H9 (cell line): Measurements from ENCODE around the gene PDCD1. TPM values are rescaled to one million over a fixed set of nuclear protein-coding genes. Genes with fewer than 3 reads are reported as not detected.

Source experiments
- DNase-seq: peaks from one replicate; pipeline ENCODE4 v3.0.0-alpha.2; 2017
- H2AFZ ChIP-seq: one replicate; pipeline ENCODE4 v1.6.1; 2013; ENCODE audit warnings: mild to moderate bottlenecking, low read length, control low read depth, moderate library complexity
- H2AK5ac ChIP-seq: 2 replicates; pipeline ENCODE4 v1.6.1; 2013; ENCODE audit warnings: low read length, control low read depth, mixed read lengths; ENCODE audit not compliant: insufficient read length
- H2BK120ac ChIP-seq: one replicate; pipeline ENCODE4 v1.6.1; 2013; ENCODE audit warnings: low read depth, mild to moderate bottlenecking, low read length, control low read depth, inconsistent platforms; ENCODE audit not compliant: poor library complexity, severe bottlenecking
- H2BK12ac ChIP-seq: 2 replicates; pipeline ENCODE4 v1.6.1; 2013; ENCODE audit warnings: low read length, control low read depth, mixed read lengths, low read depth; ENCODE audit not compliant: insufficient read length
- H2BK15ac ChIP-seq: 2 replicates; pipeline ENCODE4 v1.6.1; 2013; ENCODE audit warnings: low read depth, low read length, control low read depth
- H2BK20ac ChIP-seq: one replicate; pipeline ENCODE4 v1.6.1; 2013; ENCODE audit warnings: low read depth, mild to moderate bottlenecking, low read length, control low read depth, inconsistent platforms; ENCODE audit not compliant: poor library complexity, severe bottlenecking
- H2BK5ac ChIP-seq: 2 replicates; pipeline ENCODE4 v1.6.1; 2013; ENCODE audit warnings: low read length, control low read depth, mixed read lengths; ENCODE audit not compliant: insufficient read length
- H3K14ac ChIP-seq: 2 replicates; pipeline ENCODE4 v1.6.1; 2013; ENCODE audit warnings: low read length, control low read depth; ENCODE audit not compliant: insufficient read depth
- H3K18ac ChIP-seq: 2 replicates; pipeline ENCODE4 v1.6.1; 2013; ENCODE audit warnings: low read depth, mild to moderate bottlenecking, mixed read lengths, low read length, control low read depth; ENCODE audit not compliant: insufficient read length
- H3K23ac ChIP-seq: 2 replicates; pipeline ENCODE4 v1.6.1; 2013; ENCODE audit warnings: low read length, control low read depth, mixed read lengths, low read depth; ENCODE audit not compliant: insufficient read length
- H3K23me2 ChIP-seq: 2 replicates; pipeline ENCODE4 v1.6.1; 2013; ENCODE audit warnings: low read depth, mild to moderate bottlenecking, mixed read lengths, low read length, control low read depth; ENCODE audit not compliant: insufficient read length, poor library complexity, severe bottlenecking
- H3K27ac ChIP-seq: 2 replicates; pipeline ENCODE4 v1.5.1; 2013; ENCODE audit warnings: low read length, control low read depth, mixed read lengths, low read depth; ENCODE audit not compliant: insufficient read length
- H3K27me3 ChIP-seq: 2 replicates; pipeline ENCODE4 v1.6.1; 2013; ENCODE audit warnings: low read length, control low read depth, inconsistent platforms; ENCODE audit not compliant: insufficient read depth
- H3K4ac ChIP-seq: 2 replicates; pipeline ENCODE4 v1.6.1; 2013; ENCODE audit warnings: low read depth, mild to moderate bottlenecking, control low read depth, inconsistent platforms, low read length, moderate library complexity
- H3K4me1 ChIP-seq: 2 replicates; pipeline ENCODE4 v1.6.1; 2013; ENCODE audit warnings: low read length, control low read depth, inconsistent platforms; ENCODE audit not compliant: insufficient read depth
- H3K4me2 ChIP-seq: 2 replicates; pipeline ENCODE4 v1.6.1; 2013; ENCODE audit warnings: low read length, control low read depth, mixed read lengths; ENCODE audit not compliant: insufficient read length, insufficient read depth
- H3K56ac ChIP-seq: 2 replicates; pipeline ENCODE4 v1.6.1; 2013; ENCODE audit warnings: low read depth, mild to moderate bottlenecking, mixed read lengths, low read length, control low read depth; ENCODE audit not compliant: insufficient read length
- H3K79me1 ChIP-seq: 2 replicates; pipeline ENCODE4 v1.6.1; 2013; ENCODE audit warnings: low read depth, mild to moderate bottlenecking, moderate library complexity, low read length, control low read depth, inconsistent platforms; ENCODE audit not compliant: insufficient read depth, poor library complexity, severe bottlenecking
- H3K79me2 ChIP-seq: 2 replicates; pipeline ENCODE4 v1.6.1; 2013; ENCODE audit warnings: low read length, control low read depth, inconsistent platforms; ENCODE audit not compliant: insufficient read depth
- H3K9ac ChIP-seq: 2 replicates; pipeline ENCODE4 v1.6.1; 2013; ENCODE audit warnings: low read length, control low read depth, mixed read lengths; ENCODE audit not compliant: insufficient read length; ENCODE audit errors: extremely low read depth
- H3K9me3 ChIP-seq: one replicate; pipeline ENCODE4 v1.6.1; 2013; ENCODE audit warnings: low read depth, low read length, inconsistent platforms; ENCODE audit not compliant: control insufficient read depth
- H3T11ph ChIP-seq: one replicate; pipeline ENCODE4 v1.6.1; 2013; ENCODE audit warnings: mild to moderate bottlenecking, low read length, control low read depth, inconsistent platforms
- H4K20me1 ChIP-seq: one replicate; pipeline ENCODE4 v1.6.1; 2013; ENCODE audit not compliant: control insufficient read depth, insufficient read length, insufficient read depth
- H4K5ac ChIP-seq: 2 replicates; pipeline ENCODE4 v1.6.1; 2013; ENCODE audit warnings: low read depth, mild to moderate bottlenecking, mixed read lengths, low read length, control low read depth; ENCODE audit not compliant: insufficient read length
- H4K8ac ChIP-seq: replicated peaks from 2 replicates; pipeline ENCODE4 v1.6.1; 2013; ENCODE audit warnings: low read length, control low read depth, mixed read lengths, low read depth; ENCODE audit not compliant: insufficient read length
- H4K91ac ChIP-seq: 2 replicates; pipeline ENCODE4 v1.6.1; 2013; ENCODE audit warnings: low read depth, mild to moderate bottlenecking, moderate library complexity, mixed read lengths, low read length, control low read depth; ENCODE audit not compliant: insufficient read length
- H3K27ac Mint-ChIP-seq, 3 experiments: 2 replicates in 2 of 3; 3 replicates in 1 of 3; pipeline ENCODE4 v1.8.0; 2020 to 2021; ENCODE audit warnings: mixed read lengths in 3 of 3, mild to moderate bottlenecking in 1 of 3, moderate library complexity in 1 of 3
- H3K27me3 Mint-ChIP-seq: 2 replicates; pipeline ENCODE4 v1.8.0; 2021; ENCODE audit warnings: low read depth, mild to moderate bottlenecking, moderate library complexity, mixed read lengths
- H3K36me3 Mint-ChIP-seq, 3 experiments: 2 replicates in 2 of 3; 3 replicates in 1 of 3; pipeline ENCODE4 v1.8.0; 2020 to 2021; ENCODE audit warnings: low read depth in 3 of 3, mixed read lengths in 3 of 3; ENCODE audit not compliant: insufficient read depth in 1 of 3
- H3K4me1 Mint-ChIP-seq, 2 experiments: 2 replicates each; pipeline ENCODE4 v1.8.0; 2020; ENCODE audit warnings: mixed read lengths in 2 of 2
- H3K4me3 Mint-ChIP-seq, 2 experiments: 2 replicates in 1 of 2; 3 replicates in 1 of 2; pipeline ENCODE4 v1.8.0; 2020 to 2021; ENCODE audit warnings: mild to moderate bottlenecking in 2 of 2, mixed read lengths in 2 of 2, moderate library complexity in 1 of 2
- H3K9me3 Mint-ChIP-seq, 2 experiments: 2 replicates in 1 of 2; 3 replicates in 1 of 2; pipeline ENCODE4 v1.8.0; 2020; ENCODE audit warnings: mild to moderate bottlenecking in 2 of 2, mixed read lengths in 2 of 2, moderate library complexity in 1 of 2
- WGBS: extraction: QIAGEN DNeasy Blood & Tissue Kit; methylation state at CpG from one replicate; pipeline ENCODE4 v1.1.7; 2013; ENCODE audit warnings: missing lambda C conversion rate, low lambda C conversion rate, mixed read lengths; ENCODE audit not compliant: insufficient read length; ENCODE audit errors: extremely low coverage; 5-methylcytosine and 5-hydroxymethylcytosine counted together
- total RNA-seq: library from RNA; stranded (reverse); gene quantifications from 2 replicates; pipeline ENCODE4 v1.2.1, GENCODE V29; 2021
- TF ChIP-seq, protein P1 (sequence below): fragments of 200-600 bp; sonication (generic); conservative IDR thresholded peaks from 3 replicates; pipeline ENCODE4 v1.8.0; 2021; ENCODE audit warnings: antibody characterized with exemption, mild to moderate bottlenecking

The PDCD1 gene
- total RNA-seq, 1 experiment from 2014 or later: 1.6 TPM

- Mint-ChIP-seq H3K27me3 (peaks cover 18% of the 10 kb centered on the region), H3K4me3 (no peak overlapping the region), H3K9me3 (no peaks in the 10 kb centered on the region), H3K36me3 (no peaks in the 10 kb centered on the region), H3K4me1 (peaks cover 9 to 19% of the 10 kb centered on the region in 2 experiments), H3K27ac (peak overlapping the region in 1 of 3 experiments; percentile 40; a peak in 1 of 7 replicates)
- WGBS: no CpG with 5 or more reads among the region's 29 CpGs
- H4K91ac ChIP-seq: no peak overlapping the region
- DNase-seq: no peak
- H2AFZ ChIP-seq: no peak overlapping the region
- no peak overlapping the region for H3K14ac ChIP-seq
- no peak overlapping the region for H3K4ac ChIP-seq
- no peak overlapping the region for H3K4me2 ChIP-seq
- no peaks in the 10 kb centered on the region for H3K79me2 ChIP-seq
- TF ChIP-seq, protein P1, sequence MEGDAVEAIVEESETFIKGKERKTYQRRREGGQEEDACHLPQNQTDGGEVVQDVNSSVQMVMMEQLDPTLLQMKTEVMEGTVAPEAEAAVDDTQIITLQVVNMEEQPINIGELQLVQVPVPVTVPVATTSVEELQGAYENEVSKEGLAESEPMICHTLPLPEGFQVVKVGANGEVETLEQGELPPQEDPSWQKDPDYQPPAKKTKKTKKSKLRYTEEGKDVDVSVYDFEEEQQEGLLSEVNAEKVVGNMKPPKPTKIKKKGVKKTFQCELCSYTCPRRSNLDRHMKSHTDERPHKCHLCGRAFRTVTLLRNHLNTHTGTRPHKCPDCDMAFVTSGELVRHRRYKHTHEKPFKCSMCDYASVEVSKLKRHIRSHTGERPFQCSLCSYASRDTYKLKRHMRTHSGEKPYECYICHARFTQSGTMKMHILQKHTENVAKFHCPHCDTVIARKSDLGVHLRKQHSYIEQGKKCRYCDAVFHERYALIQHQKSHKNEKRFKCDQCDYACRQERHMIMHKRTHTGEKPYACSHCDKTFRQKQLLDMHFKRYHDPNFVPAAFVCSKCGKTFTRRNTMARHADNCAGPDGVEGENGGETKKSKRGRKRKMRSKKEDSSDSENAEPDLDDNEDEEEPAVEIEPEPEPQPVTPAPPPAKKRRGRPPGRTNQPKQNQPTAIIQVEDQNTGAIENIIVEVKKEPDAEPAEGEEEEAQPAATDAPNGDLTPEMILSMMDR: no peak
- H3K9ac ChIP-seq: no peak overlapping the region
- H4K5ac ChIP-seq: no peak overlapping the region
- H3K9me3 ChIP-seq: no peaks in the 10 kb centered on the region
- H4K8ac ChIP-seq: no peak overlapping the region
- no peak overlapping the region for H3K18ac ChIP-seq
- no peak overlapping the region for H3K23ac ChIP-seq
- H2AK5ac ChIP-seq: no peak overlapping the region
- no peak overlapping the region for H2BK120ac ChIP-seq
- H2BK5ac ChIP-seq: no peak overlapping the region
- H3T11ph ChIP-seq: no peak overlapping the region
- no peaks in the 10 kb centered on the region for H4K20me1 ChIP-seq
- H2BK15ac ChIP-seq: no peak overlapping the region
- no peaks in the 10 kb centered on the region for H3K79me1 ChIP-seq
- no peaks in the 10 kb centered on the region; the same call in 1 of the 2 replicates for H3K27me3 ChIP-seq
- H3K56ac ChIP-seq: no peak overlapping the region
- peaks cover 6% of the 10 kb centered on the region for H3K4me1 ChIP-seq
- no peaks in the 10 kb centered on the region for H3K23me2 ChIP-seq
- no peak overlapping the region for H2BK20ac ChIP-seq
- H3K27ac ChIP-seq: no peak overlapping the region
- H2BK12ac ChIP-seq: no peak overlapping the region
Observed at GRCh38 chr2:241809383-241810306, 49.0 kb downstream of the PDCD1 start.
